ENCODE measurements around the gene PYGL.
"Not testable (repeated sequence)": the region's sequence is repeated elsewhere in the genome, so short reads cannot be mapped to it uniquely, and the experiment has no call there.

PYGL gene

GRCh38 chr14:50904719-50905118 is 39.6 kb downstream of the PYGL start:
- TF ChIP-seq CTCF (IDR thresholded peaks at IDR 0.05) = no peak
- TF ChIP-seq ZFX (IDR thresholded peaks at IDR 0.05; ENCODE audit: borderline replicate concordance) = no peak
- H3K27ac ChIP-seq = no peak overlapping the region

DNA sequence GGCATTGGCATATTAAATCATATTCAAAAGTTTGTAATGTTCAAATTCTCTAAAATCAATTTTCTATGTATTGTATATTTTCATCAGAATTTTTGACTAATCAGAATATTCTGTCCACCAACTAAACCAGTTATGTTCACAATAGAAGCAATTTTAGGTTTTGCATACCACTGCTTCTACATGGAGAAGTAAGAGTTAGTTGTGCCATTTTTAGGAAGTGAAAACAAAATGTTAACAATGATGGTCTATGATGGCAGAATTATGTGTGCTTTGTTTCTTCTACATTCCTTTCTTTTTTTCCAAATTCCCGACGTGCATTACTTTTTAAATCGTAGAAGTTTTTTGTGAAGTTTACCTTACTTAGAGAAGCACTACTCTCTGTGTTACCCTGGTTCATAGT is 42.9 kb downstream of the PYGL start:
- H3K27ac ChIP-seq = no peak overlapping the region

GRCh38 chr14:50897658-50898175 is 46.6 kb downstream of the PYGL start:
- no peak overlapping the region for H3K27ac ChIP-seq
- TF ChIP-seq ZFX (IDR thresholded peaks at IDR 0.05; ENCODE audit: borderline replicate concordance) (no peak), CTCF (IDR thresholded peaks at IDR 0.05) (no peak)

More for the DNA sequence above, 42.9 kb downstream of the PYGL start:
- TF ChIP-seq CTCF (IDR thresholded peaks at IDR 0.05) (no peak), ZFX (IDR thresholded peaks at IDR 0.05; ENCODE audit: borderline replicate concordance) (no peak)

GRCh38 chr14:50897005-50897404 is 47.3 kb downstream of the PYGL start:
- not testable (repeated sequence) for H3K27ac ChIP-seq

- not testable (repeated sequence) for H3K27ac ChIP-seq
Measured at GRCh38 chr14:50896421-50896820, 47.9 kb downstream of the PYGL start.

DNA sequence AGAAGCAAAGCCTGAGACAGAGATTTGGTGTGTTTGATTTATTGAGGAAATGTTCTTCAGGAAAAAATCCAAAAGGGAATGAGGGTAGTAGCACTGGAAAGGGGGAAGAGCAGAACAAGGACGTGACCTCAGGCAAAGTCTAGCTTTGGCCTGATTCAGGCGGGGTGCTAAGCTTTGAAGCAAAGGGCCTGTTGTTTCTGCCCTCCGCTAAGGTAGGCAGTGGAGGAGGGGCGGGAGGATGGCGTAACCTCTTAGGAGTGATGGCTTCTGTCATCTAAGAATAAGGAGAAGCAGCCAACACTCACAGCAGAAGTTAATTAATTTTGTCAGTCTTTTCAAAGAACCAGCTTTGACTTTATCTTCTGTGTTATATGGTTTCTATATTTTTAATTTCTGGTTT is 52.0 kb downstream of the PYGL start:
- no peak overlapping the region for H3K27ac ChIP-seq
- TF ChIP-seq CTCF (IDR thresholded peaks at IDR 0.05) (no peak), ZFX (IDR thresholded peaks at IDR 0.05; ENCODE audit: borderline replicate concordance) (no peak)

- no peak for TF ChIP-seq CTCF (IDR thresholded peaks at IDR 0.05)
- no peak for TF ChIP-seq ZFX (IDR thresholded peaks at IDR 0.05; ENCODE audit: borderline replicate concordance)
- H3K27ac ChIP-seq = no peak overlapping the region
Measured at GRCh38 chr14:50887476-50887875, 56.8 kb downstream of the PYGL start.

- TF ChIP-seq ZFX (IDR thresholded peaks at IDR 0.05; ENCODE audit: borderline replicate concordance) (no peak), CTCF (IDR thresholded peaks at IDR 0.05) (no peak)
- H3K27ac ChIP-seq = no peak overlapping the region
Measured at GRCh38 chr14:50883827-50884197, 60.5 kb downstream of the PYGL start.
